ENCODE measurements around the gene ADM2. TPM values are rescaled to one million over a fixed set of nuclear protein-coding genes. Genes with fewer than 3 reads are reported as not detected.

Gene ADM2
- polyA plus RNA-seq, 3 donors: 0.31 to 6.1 TPM; not detected in 1

DNA sequence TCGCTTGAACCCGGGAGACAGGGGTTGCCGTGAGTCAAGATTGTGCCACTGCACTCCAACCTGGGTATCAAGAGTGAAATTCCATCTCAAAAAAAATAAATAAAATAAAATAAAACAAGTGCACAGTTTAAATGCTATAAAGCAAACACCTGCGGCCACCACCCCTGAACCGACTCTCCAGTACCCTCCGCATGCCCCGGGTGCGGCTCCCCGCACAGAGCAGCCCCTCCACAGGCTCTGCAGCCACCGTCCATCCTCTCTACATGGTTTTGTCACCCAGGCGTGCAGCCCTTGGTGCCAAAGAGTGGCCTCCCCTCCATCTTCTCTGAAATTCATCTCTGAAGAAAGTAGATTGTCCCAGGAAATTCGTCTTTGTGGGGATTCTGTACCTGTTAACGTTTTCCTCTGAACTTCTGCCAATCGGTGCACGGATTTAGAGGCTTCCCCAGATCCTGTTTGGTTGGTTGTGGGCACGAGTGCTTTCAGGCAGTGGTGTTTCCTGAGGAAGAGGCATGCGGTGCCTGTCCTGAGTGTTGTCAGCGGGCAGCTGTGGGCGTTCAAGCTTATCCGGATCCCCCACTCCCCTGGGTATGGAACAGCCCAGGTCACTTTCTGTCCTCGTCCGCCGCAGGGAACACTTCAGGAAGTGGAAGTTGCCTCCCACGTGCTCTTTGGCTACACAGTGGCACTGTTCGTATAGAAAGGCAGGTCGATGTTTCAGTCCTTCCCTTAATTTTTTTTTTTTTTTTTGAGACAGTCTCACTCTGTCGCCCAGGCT lies 9.4 kb downstream of the ADM2 start:
- no peak overlapping the region for H3K27ac ChIP-seq (ENCODE audit: low read depth, low read length)
- 54 to 76% (median 55%) methylated on average over 27 of the region's 27 CpGs for WGBS, 3 donors

DNA sequence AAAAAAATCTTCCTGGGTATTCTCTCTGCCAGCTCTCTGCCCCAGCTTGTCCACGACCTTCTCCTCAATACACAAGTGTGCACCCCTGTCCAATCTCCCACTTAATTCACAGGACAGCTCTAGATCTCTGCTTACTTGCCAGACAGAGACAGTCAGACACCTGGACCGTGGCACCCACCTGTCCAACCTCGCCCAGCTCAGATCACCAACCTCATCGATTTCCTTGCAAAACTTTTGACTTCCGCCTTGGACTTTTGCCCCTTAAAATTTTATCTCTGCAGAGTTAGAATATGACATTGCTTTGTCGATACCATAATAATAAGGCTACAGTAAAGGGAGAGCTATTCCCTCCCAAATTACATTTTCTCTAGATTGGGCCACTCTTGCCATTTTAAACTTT lies 15.8 kb downstream of the ADM2 start:
- no peak overlapping the region for H3K27ac ChIP-seq (ENCODE audit: low read depth, low read length)
- 72 to 88% (median 80%) methylated on average over 6 of the region's 6 CpGs for WGBS, 3 donors

DNA sequence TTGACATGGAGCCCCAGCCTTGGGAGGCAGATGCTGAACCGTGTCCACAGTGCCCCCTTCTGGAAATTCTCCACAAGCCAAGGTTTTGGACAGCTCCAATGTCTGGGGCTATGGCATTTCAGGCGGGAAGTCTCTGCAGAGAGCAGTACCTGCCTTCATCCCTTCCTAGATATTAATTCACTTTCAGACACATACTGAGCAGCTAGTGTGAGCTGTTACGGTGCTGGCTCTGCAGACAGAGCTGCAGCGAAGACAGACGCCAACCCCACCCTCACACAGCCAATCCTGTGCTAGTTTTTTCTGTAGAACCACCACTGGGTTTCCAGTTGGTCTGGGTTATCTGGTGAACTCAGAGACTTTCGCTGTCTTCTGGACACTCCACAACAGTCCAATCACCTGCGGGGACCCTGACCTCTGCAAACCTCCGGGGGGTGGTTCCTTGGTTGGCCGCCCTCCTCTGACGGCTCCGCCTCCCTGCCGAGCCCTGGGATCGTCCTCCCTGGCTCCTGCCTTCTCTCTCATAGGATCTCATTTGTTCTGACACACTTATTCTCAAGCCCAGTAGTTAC lies 17.1 kb downstream of the ADM2 start:
- 4 to 21% (median 5%) methylated on average over 13 of the region's 13 CpGs for WGBS, 3 donors
- no peak overlapping the region for H3K27ac ChIP-seq (ENCODE audit: low read depth, low read length)

DNA sequence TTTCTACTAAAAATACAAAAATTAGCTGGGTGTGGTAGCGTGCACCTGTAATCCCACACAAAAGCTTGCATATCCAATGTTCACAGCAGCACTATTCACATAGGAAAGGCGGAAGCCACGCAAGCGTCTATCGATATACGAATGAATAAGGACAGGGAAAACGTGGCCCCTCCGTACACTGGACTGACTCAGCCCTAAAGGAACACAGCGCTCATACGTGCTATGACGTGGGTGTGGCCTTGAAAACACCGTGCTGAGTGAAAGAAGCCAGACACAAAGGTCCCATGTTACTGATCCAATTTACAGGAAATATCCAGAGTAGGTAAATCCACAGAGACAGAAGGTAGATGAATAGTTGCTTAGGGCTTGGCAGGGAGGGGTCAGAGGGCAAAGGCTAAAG lies 19.1 kb downstream of the ADM2 start:
- H3K27ac ChIP-seq (ENCODE audit: low read depth, low read length): no peak overlapping the region
- 82 to 95% (median 91%) methylated on average over 12 of the region's 12 CpGs for WGBS, 3 donors

DNA sequence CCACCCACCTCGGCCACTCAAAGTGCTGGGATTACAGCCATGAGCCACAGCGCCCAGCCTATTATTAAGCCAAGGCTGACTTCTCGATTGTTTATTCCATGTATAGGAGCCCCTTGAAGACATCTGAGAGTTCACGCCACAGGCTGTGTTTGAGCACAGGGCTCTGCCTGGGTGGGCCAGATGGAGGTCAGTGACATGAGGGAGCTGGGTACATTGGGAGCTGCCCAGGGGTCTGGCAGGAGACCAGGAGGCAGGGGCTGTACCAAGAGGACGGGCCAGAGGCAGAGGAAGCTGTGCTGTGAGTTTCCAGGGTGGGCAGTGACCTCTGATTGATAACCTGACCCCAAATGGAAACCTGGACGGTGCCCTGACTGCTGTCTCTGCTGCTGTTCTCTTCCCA lies 20.8 kb downstream of the ADM2 start:
- H3K27ac ChIP-seq (ENCODE audit: low read depth, low read length): no peak overlapping the region
- 85 to 92% (median 87%) methylated on average over 6 of the region's 6 CpGs for WGBS, 3 donors

DNA sequence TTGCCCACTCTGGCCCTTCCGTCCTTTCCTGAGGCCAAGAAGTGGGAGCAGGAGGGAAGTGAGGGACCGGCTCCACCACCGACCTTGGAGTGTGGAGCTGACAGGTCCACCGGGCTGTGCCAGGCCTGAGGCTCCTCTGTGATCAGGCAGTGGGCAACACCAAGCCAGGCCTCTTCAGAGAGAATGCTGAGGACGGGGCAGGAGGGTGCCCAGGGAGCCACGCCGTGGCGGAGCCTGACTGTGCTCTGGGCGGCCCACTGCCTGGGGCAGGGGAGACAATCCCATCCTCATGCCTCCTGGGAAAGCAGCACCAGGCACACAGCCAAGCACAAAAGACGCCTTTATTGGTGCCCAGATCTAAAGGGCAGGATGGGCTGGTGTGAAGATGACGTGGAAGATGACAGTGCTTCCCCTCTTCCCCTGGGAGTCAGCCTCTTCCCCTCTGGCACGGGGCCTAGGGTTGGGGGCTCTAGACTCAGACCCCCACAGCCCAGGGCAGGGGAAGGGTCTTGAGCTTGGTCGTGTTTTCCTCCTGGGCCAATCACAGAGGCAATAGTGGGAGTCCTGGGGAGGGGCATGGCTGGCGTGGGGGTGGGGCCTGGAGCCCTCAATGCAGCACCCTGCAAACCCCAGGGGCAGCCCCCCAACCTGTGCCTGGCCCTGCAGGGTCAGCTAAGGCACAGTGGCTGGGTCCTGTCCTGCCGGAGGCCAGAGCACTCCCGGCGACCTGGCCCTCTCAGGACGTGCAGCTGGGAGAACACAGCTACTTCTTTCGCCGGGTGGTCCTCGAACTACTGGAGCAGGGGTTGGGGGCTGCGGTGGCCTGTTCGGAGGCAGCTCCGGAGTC lies 21.5 kb downstream of the ADM2 start:
- WGBS, 3 donors: 84 to 87% (median 86%) methylated on average over 22 to 24 of the region's 24 CpGs
- H3K27ac ChIP-seq (ENCODE audit: low read depth, low read length): no peak overlapping the region

DNA sequence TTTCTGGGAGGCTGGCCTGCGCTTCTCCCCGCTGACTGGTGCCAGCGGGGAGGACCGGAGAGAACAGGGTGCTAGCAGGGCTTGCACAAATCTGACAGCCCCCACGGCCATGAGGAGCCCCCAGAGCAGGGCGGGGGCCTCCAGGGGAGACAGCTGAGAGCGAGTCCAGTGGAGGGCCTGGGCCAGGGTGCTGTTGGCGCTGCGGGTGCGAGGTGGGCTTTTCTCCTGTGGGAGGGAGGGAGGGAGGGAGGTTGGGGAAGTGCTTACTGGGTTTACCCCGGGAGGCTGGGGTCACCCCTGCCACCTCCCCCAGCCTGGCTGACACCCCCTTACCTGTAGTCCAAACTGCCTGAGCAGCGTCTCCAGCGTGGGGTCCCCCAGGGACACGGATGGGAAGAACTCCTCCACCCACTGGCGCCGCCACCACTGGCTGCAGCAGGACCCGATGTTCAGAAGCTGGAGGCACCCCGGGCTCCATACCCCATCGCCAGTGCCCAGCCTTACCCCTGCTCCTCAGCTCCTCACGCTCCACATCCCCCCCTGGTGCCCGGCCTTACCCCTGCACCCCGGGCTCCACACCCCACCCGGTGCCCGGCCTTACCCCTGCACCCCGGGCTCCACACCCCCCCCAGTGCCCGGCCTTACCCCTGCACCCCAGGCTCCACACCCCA lies 22.3 kb downstream of the ADM2 start:
- 86 to 91% (median 90%) methylated on average over 17 to 24 of the region's 26 CpGs for WGBS, 3 donors
- no peak overlapping the region for H3K27ac ChIP-seq (ENCODE audit: low read depth, low read length)

DNA sequence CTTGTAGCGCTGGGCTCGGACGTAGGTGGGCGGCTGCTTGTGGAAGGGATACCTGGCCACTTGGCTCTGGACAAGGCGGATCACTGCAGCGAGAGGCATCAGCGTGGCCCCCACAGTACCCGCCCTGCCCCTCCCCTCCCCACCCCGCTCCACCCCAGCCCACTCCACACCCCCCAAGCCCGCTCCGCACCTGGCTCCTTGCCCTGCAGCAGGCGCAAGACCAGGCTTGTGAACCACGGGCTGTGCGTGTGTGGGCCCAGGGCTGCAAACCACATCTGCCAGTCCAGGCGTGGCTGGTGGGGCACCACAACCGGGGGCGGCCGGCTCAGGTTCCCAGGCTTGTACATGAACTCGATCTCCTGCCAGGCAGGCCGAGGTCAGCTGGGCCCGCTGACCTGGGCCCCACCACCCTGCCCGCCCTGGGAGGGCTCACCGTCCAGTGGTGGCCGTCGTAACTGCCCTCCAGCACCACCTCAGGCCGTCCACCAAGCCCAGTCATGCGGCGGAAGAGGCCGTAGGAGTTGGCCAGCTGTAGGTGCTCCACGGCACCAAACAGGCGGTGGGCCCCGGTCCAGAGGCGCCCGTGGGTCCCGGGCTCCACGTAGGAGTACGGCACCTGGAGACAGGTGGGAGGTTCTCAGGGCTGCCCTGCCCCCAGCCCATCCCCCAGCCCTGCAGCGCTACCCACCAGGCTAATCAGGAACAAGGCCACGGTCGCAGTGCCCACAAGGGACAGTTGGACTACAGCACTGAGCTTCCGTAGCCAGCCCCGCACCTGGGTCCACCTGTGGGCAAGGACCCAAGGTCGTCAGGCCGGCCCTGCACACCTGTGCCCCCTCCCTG lies 23.2 kb downstream of the ADM2 start:
- 63 to 97% (median 95%) methylated on average over 34 to 44 of the region's 44 CpGs for WGBS, 3 donors
- H3K27ac ChIP-seq (ENCODE audit: low read depth, low read length): no peak overlapping the region

DNA sequence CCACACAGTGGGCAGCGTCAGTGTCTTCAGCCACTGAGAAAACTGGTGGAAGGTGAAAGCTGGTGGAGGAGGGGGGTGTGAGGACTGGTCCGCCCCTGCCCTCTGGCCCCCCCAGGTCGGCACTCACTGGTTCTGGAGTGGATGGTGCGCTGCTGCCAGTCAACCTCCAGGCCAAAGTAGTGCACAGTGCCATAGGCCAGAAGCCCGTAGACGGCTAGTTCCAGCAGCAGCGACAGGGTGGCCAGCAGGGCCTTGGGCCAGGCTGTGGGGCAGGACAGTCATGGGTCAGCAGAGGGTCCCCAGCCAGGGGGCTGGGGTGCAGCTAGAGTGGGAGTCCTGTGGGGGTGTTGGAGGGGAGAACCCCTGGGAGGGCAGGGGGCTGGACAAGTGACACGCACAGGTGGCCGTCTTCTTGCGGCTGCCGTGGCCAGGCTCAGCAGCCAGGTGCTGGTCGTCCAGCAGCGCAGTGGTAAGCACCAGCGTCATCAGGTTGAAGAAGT lies 24.0 kb downstream of the ADM2 start:
- no peak overlapping the region for H3K27ac ChIP-seq (ENCODE audit: low read depth, low read length)
- WGBS, 3 donors: 51 to 95% (median 90%) methylated on average over 14 of the region's 14 CpGs

DNA sequence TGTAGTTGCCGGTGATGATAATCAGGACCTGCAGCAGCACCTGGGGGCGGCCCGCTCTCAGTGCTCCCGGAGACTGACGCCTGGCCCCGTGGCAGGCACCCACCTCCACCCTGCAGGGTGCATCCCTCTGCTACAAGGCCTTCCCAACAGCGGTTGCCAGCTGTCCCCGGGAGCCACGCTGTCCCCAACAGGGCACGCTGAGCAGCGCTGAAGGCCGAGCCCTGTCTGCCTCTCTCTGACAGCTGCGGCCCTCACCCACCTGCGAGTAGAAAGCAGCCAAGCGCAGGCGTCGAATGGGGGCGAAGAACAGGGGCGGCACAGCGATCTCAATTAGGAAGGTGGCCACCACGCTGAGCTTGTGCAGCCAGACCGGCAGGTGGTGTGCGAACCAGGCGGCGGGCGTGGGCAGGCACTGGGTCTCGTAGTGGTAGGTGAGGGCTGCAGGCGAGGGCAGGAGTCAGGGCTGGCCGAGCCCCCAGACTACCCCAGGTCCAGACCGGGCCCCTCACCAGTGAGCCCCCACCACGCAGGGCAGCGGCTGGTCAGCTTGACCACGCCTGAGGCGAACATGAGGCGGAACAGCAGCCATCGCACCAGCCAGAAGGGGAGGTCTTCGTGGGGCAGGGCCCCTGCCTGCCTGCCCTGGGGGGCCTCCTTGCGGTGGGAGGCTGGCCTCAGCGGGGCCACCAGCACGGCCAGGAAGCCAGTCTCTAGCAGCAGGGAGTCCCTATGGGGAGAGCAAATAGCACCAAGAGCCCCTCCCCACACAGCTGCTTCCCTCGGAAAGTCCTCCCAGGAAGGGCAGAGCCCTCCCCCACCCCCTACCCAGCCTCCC lies 24.6 kb downstream of the ADM2 start:
- WGBS, 3 donors: 53 to 92% (median 90%) methylated on average over 38 to 41 of the region's 41 CpGs

DNA sequence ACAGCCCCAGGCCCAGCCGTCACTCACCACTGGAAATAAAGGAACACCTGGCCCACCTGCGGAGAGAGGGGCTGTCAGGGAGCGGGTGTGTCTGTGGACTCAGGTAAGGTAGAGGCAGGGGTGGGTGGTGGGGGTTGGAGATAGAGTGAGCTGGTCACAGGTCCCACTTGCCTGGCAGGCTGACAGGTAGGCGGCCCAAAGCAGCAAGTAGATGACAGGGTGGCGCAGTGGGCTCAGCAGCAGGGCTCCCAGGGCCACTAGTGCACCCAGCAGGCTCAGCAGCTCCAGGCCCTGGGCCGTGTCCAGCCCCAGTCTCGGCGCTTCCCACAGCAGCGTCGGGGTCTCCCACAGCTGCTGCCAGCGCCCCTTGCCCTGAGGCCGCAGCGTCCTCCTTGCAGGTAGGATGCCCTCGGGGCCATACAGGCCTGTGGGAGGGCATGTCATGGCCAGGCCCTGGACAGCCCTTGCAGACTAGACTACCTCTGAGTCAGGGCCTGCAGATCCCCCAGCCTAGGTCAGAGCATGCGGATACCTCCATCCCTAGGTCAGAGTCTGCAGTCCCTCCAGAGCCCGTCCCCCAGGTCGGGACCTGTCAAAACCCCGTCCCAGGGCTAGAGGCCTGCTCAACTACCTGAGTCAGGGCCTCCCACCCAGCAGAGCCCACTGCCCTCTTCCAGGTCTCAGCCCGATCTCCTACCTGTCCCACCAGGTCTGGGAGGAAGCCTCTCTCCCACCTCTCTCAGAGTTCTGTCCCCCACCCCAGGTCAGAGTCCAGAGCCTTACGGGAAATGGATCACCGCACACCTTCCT lies 25.5 kb downstream of the ADM2 start:
- H3K27ac ChIP-seq (ENCODE audit: low read depth, low read length): no peak overlapping the region
- 9 to 36% (median 27%) methylated on average over 21 of the region's 21 CpGs for WGBS, 3 donors

More for the DNA sequence above, 24.6 kb downstream of the ADM2 start:
- no peak overlapping the region for H3K27ac ChIP-seq (ENCODE audit: low read depth, low read length)

DNA sequence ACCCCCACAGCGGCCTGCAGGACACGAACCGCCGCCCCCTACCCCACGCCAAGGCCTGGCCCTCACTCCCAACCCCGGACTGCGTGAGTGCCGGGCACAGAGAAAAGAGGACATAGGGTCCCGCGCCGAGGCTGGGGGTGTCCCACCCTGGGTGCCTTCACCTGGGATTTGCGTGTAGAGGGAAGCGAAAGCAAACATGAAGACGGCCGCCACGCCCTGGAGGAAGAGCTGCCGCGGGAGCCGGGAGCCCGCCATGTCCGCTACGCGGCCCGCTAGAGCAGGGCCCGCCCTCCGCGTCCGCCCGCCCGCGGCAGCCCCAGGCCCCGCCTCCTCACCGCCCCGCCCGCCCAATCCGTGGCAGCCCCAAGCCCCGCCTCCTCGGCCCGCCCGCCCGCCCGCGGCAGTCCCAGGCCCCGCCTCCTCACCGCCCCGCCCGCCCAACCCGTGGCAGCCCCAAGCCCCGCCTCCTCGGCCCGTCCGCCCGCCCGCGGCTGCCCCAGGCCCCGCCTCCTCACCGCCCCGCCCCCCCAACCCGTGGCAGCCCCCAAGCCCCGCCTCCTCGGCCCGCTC lies 26.2 kb downstream of the ADM2 start, which contains the start of gene LMF2:
Gene LMF2 (minus strand): TSS at position 282 of the 570 bp plus-strand sequence. CDS start 27 bp downstream, at position 255.
- no peak within 1 kb of the TSS for H3K27ac ChIP-seq (ENCODE audit: low read depth, low read length)
- 0% methylated on average over 27 to 57 of the region's 62 CpGs for WGBS, 3 donors

DNA sequence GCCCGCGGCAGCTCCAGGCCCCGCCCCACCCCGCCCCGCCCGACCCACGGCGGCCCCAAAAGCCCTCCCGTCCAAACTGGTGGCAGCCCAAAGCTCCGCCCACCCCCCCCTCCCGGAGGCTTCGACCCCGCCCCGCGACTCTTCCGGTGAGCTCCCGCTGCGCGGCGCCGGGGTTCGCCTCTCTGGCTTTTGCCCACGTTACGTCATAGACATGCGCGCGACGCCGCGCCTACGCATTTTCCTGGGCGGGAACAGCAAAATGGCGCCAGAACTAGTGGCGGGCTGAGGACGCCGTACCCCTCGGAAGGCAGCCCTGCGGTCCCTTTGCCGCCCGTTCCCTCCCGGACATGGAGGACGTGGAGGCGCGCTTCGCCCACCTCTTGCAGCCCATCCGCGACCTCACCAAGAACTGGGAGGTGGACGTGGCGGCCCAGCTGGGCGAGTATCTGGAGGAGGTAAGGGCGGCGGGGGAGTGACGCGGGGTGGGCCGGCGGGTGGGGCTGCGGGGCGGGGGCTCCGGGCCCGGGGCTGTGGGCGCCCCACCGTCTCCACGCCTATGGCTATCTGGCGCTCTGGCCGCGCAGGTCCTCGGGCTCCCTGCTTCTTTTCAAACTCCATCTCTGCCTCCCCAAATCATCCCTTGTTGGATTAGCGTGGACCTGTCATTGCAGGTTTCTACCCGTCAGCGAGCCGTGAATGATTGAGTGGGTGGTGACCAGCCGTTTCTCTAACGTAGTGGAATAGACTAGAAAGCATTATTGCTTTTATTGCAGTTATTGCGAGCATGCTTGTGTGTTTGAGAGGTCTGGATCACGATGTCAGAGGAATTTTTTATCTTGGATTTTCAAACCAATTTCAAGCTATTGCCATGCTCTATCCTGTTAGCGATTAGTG lies 26.9 kb downstream of the ADM2 start, which contains the start of gene NCAPH2:
Gene NCAPH2 (plus strand): TSS at position 234 of the 894 bp plus-strand sequence. CDS start 114 bp downstream, at position 348.
- 1% methylated on average over 71 to 76 of the region's 76 CpGs for WGBS, 3 donors
- H3K27ac ChIP-seq (ENCODE audit: low read depth, low read length): no peak within 1 kb of the TSS

DNA sequence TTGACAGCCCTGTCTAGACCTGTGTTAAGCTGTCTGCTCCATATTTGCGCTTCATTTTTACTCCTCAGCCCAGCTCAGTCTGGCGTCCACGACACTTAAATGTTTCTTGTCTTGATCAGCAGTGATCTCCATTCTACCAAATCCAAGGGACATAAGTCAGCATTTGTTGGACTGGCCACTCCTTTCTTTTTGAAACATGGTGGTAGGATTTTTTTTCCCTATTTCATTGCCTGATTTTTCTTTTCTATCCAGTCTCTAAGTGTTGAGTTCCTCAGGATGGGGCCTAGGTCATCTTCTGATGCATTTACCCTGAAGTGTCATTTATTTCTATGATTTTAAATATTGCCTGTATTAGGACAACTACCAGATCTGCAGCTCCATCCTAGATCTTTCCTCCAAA lies 27.6 kb downstream of the ADM2 start:
- 10 to 19% (median 16%) methylated on average over 3 of the region's 3 CpGs for WGBS, 3 donors
- no peak overlapping the region for H3K27ac ChIP-seq (ENCODE audit: low read depth, low read length)

DNA sequence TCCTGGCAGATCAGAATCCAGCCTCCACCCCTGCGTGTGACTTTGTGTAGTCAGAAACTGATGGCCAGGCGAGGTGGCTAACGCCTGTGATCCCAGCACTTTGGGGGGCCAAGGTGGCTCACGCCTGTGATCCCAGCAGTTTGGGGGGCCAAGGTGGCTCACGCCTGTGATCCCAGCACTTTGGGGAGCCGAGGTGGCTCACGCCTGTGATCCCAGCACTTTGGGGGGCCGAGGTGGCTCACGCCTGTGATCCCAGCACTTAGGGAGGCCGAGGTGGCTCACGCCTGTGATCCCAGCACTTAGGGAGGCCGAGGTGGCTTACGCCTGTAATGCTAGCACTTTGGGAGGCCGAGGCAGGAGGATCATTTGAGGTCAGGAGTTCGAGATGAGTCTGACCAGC lies 31.8 kb downstream of the ADM2 start:
- H3K27ac ChIP-seq (ENCODE audit: low read depth, low read length): no peak overlapping the region
- WGBS, 3 donors: 94 to 97% (median 96%) methylated on average over 15 of the region's 15 CpGs
